DOHH2 (cell line): ENCODE measurements around the gene USF2.

Experiments
- EZH2phosphoT487 ChIP-seq: fragments of 200-600 bp; sonication (generic); IDR thresholded peaks from 2 replicates; pipeline ENCODE4 v1.6.1; 2017; ENCODE audit warnings: borderline replicate concordance, mild to moderate bottlenecking, antibody characterized with exemption, low read length, moderate library complexity, mixed read lengths
- TF ChIP-seq, protein P1 (sequence below): fragments of 200-600 bp; sonication (generic); IDR thresholded peaks from one replicate; pipeline ENCODE4 v1.5.1; 2014; ENCODE audit warnings: antibody characterized with exemption, mild to moderate bottlenecking, low read depth, low read length; ENCODE audit not compliant: poor library complexity, severe bottlenecking

DNA sequence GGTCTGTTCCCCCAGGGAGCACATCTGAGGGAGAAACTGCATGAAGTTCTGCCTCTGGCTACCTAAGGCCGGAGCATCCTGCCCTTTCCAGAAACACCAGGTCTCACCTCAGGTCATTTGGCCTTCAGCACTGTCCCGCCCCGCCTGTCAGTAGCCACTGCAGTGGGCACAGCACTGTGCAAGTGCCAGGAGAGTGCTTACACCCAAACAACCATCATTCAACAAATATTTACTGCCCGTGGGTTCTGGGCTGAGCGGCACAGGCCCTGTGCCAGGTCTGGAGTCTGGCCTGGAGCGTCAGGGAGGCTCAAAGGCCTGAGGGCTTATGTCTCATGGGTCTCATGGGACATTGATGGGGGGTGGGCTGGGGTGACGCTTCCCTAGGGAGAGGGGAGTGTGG is 2.8 kb downstream of the USF2 start:
- TF ChIP-seq, protein P1, sequence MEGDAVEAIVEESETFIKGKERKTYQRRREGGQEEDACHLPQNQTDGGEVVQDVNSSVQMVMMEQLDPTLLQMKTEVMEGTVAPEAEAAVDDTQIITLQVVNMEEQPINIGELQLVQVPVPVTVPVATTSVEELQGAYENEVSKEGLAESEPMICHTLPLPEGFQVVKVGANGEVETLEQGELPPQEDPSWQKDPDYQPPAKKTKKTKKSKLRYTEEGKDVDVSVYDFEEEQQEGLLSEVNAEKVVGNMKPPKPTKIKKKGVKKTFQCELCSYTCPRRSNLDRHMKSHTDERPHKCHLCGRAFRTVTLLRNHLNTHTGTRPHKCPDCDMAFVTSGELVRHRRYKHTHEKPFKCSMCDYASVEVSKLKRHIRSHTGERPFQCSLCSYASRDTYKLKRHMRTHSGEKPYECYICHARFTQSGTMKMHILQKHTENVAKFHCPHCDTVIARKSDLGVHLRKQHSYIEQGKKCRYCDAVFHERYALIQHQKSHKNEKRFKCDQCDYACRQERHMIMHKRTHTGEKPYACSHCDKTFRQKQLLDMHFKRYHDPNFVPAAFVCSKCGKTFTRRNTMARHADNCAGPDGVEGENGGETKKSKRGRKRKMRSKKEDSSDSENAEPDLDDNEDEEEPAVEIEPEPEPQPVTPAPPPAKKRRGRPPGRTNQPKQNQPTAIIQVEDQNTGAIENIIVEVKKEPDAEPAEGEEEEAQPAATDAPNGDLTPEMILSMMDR = no peak
- no peak for TF ChIP-seq EZH2phosphoT487
